Astrocyte (in vitro differentiated cells and primary cell): ENCODE results near the gene CAMK1D. TPM values are rescaled to one million over a fixed set of nuclear protein-coding genes. Genes with fewer than 3 reads are reported as not detected.

ENCODE experiments used
- DNase-seq: peaks from one replicate; pipeline ENCODE4 v3.0.0-alpha.2; 2010; ENCODE audit warnings: low read depth
- FAIRE-seq: peaks from 2 replicates; lab custom pipeline; 2011; peaks lifted over from hg19 to GRCh38; lab: Jason Lieb, UNC
- H2AFZ ChIP-seq: 2 replicates; pipeline ENCODE4 v1.6.0; 2012; ENCODE audit warnings: low read depth, low read length, inconsistent platforms
- H3K27ac ChIP-seq: 2 replicates; pipeline ENCODE4 v1.5.1; 2011; ENCODE audit warnings: low read depth, low read length, inconsistent platforms
- H3K27me3 ChIP-seq: 2 replicates; pipeline ENCODE4 v1.6.0; 2011; ENCODE audit warnings: low read length, inconsistent platforms; ENCODE audit not compliant: insufficient read depth
- H3K36me3 ChIP-seq: 2 replicates; pipeline ENCODE4 v1.5.1; 2011; ENCODE audit warnings: low read length, inconsistent platforms; ENCODE audit not compliant: insufficient read depth
- H3K4me1 ChIP-seq: 2 replicates; pipeline ENCODE4 v1.5.1; 2011; ENCODE audit warnings: low read length, inconsistent platforms; ENCODE audit not compliant: insufficient read depth
- H3K4me2 ChIP-seq: 2 replicates; pipeline ENCODE4 v1.6.0; 2012; ENCODE audit warnings: low read length, inconsistent platforms
- H3K4me3 ChIP-seq: 2 replicates; pipeline ENCODE4 v1.5.1; 2011; ENCODE audit warnings: low read depth, mild to moderate bottlenecking, low read length, inconsistent platforms; ENCODE audit not compliant: insufficient read depth
- H3K79me2 ChIP-seq: 2 replicates; pipeline ENCODE4 v1.6.0; 2012; ENCODE audit warnings: mild to moderate bottlenecking, low read length, inconsistent platforms; ENCODE audit not compliant: insufficient read depth
- H3K9ac ChIP-seq: 2 replicates; pipeline ENCODE4 v1.6.0; 2012; ENCODE audit warnings: mild to moderate bottlenecking, low read length, inconsistent platforms
- H3K9me3 ChIP-seq: 2 replicates; pipeline ENCODE4 v1.5.1; 2012; ENCODE audit warnings: low read depth, mild to moderate bottlenecking, low read length, inconsistent platforms; ENCODE audit not compliant: insufficient read depth
- H4K20me1 ChIP-seq: 2 replicates; pipeline ENCODE4 v1.6.0; 2012; ENCODE audit warnings: low read length, inconsistent platforms; ENCODE audit not compliant: insufficient read depth
- H3K27ac Mint-ChIP-seq: one replicate; pipeline ENCODE4 v1.8.0; 2021; ENCODE audit warnings: mild to moderate bottlenecking, mixed read lengths; ENCODE audit not compliant: unreplicated experiment
- H3K27me3 Mint-ChIP-seq: one replicate; pipeline ENCODE4 v1.8.0; 2021; ENCODE audit warnings: low read depth, mixed read lengths; ENCODE audit not compliant: unreplicated experiment
- H3K36me3 Mint-ChIP-seq: one replicate; pipeline ENCODE4 v1.8.0; 2021; ENCODE audit warnings: low read depth, mixed read lengths; ENCODE audit not compliant: unreplicated experiment
- H3K4me1 Mint-ChIP-seq: one replicate; pipeline ENCODE4 v1.8.0; 2021; ENCODE audit warnings: low read depth, mixed read lengths; ENCODE audit not compliant: unreplicated experiment
- H3K4me3 Mint-ChIP-seq: one replicate; pipeline ENCODE4 v1.8.0; 2021; ENCODE audit warnings: mild to moderate bottlenecking, moderate library complexity, mixed read lengths; ENCODE audit not compliant: unreplicated experiment
- H3K9me3 Mint-ChIP-seq: one replicate; pipeline ENCODE4 v1.8.0; 2021; ENCODE audit warnings: mild to moderate bottlenecking, mixed read lengths; ENCODE audit not compliant: unreplicated experiment
- CTCF ChIP-seq: IDR thresholded peaks from 2 replicates; pipeline ENCODE4 v1.5.1; 2011; ENCODE audit warnings: low read depth, mild to moderate bottlenecking, inconsistent platforms, low read length, moderate library complexity; ENCODE audit not compliant: insufficient read depth
- EZH2 ChIP-seq: IDR thresholded peaks from 2 replicates; pipeline ENCODE4 v1.6.1; 2012; ENCODE audit warnings: mild to moderate bottlenecking, low read length, inconsistent platforms; ENCODE audit not compliant: insufficient read depth
- total RNA-seq: library from RNA; stranded (reverse); gene quantifications from 2 replicates; pipeline ENCODE4 v1.2.1, GENCODE V29; 2021

Gene CAMK1D
- total RNA-seq, 1 donor from 2014 or later: 23.6 TPM

DNA sequence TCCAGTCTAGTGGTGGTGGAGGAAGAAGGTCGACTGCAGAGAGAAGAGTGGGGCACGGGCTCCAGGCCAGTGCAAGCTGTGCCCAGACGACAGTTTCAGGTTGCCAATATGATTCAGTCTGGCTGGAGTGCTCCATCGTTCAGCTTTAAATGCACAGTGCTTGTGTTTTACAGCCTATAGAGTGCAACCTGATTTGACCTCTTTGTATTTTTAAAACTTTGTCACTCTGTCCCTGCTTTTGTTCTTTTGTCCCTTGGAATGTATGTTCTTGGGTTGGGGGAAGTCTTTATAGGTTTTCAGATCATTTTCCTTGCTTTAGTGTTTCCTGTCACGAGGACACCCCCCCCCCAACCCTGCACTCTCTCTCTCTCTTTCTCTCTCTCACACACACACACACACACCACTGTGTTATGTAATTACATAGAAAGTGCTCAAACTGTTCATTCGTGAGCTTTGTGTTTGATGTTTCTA lies 198.0 kb downstream of the CAMK1D start:
- H3K27ac Mint-ChIP-seq: no peak overlapping the region
- Histone ChIP-seq H3K79me2 (peaks cover 15% of the 10 kb centered on the region), H3K27me3 (no peaks in the 10 kb centered on the region), H3K36me3 (no peaks in the 10 kb centered on the region), H3K9ac (no peak overlapping the region), H3K27ac (no peak overlapping the region), H4K20me1 (peaks cover 41% of the 10 kb centered on the region), H3K4me2 (no peak overlapping the region), H3K4me1 (no peaks in the 10 kb centered on the region), H3K9me3 (no peaks in the 10 kb centered on the region), H2AFZ (no peak overlapping the region), H3K4me3 (no peak overlapping the region)
- H3K27me3 Mint-ChIP-seq: no peaks in the 10 kb centered on the region
- no peak overlapping the region for H3K4me3 Mint-ChIP-seq
- TF ChIP-seq EZH2 (no peak), CTCF (no peak)
- H3K36me3 Mint-ChIP-seq: peaks cover 5% of the 10 kb centered on the region
- H3K4me1 Mint-ChIP-seq: no peaks in the 10 kb centered on the region
- DNase-seq (no peak), FAIRE-seq (no peak)
- H3K9me3 Mint-ChIP-seq: peaks cover 11% of the 10 kb centered on the region

DNA sequence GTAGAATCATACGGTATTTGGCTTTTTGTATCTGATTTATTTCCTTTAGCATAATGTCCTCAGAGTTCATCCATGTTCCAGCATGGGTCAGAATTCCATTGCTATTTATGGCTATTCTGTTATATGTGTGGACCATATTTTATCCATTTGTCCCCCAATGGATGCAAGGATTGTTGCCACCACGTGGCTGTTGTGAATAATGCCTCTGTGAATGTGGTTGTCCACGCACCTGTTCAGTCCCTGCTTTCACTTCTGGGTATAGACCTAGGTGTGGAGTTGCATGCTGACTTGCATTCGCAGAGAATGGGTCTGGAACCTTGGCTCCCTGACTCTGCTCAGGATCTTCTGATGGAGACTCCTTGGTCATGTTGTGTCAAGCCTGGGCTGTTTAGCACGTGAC lies 199.9 kb downstream of the CAMK1D start:
- Histone ChIP-seq H3K36me3 (no peaks in the 10 kb centered on the region), H2AFZ (no peak overlapping the region), H3K4me2 (no peak overlapping the region), H3K4me1 (no peaks in the 10 kb centered on the region), H3K79me2 (peaks cover 15% of the 10 kb centered on the region), H3K9ac (no peak overlapping the region), H3K27me3 (no peaks in the 10 kb centered on the region), H4K20me1 (peaks cover 41% of the 10 kb centered on the region), H3K27ac (no peak overlapping the region), H3K9me3 (no peaks in the 10 kb centered on the region), H3K4me3 (no peak overlapping the region)
- peaks cover 11% of the 10 kb centered on the region for H3K9me3 Mint-ChIP-seq
- peaks cover 9% of the 10 kb centered on the region for H3K36me3 Mint-ChIP-seq
- DNase-seq: no peak
- H3K27ac Mint-ChIP-seq: no peak overlapping the region
- no peak overlapping the region for H3K4me3 Mint-ChIP-seq
- H3K4me1 Mint-ChIP-seq: no peaks in the 10 kb centered on the region
- TF ChIP-seq CTCF: no peak
- TF ChIP-seq EZH2: no peak
- no peak for FAIRE-seq
- H3K27me3 Mint-ChIP-seq: no peaks in the 10 kb centered on the region

- no peak overlapping the region for H2AFZ ChIP-seq
- H3K27ac ChIP-seq: no peak overlapping the region
- H3K4me2 ChIP-seq: no peak overlapping the region
- DNase-seq (no peak), FAIRE-seq (no peak)
- no peak overlapping the region for H3K4me3 Mint-ChIP-seq
- peaks cover 43% of the 10 kb centered on the region for H4K20me1 ChIP-seq
- no peak overlapping the region for H3K4me3 ChIP-seq
- peaks cover 16% of the 10 kb centered on the region for H3K36me3 Mint-ChIP-seq
- H3K27me3 Mint-ChIP-seq: no peaks in the 10 kb centered on the region
- H3K4me1 ChIP-seq: no peaks in the 10 kb centered on the region
- peaks cover 8% of the 10 kb centered on the region for H3K9me3 Mint-ChIP-seq
- TF ChIP-seq EZH2 (no peak), CTCF (no peak)
- peaks cover 15% of the 10 kb centered on the region for H3K79me2 ChIP-seq
- no peaks in the 10 kb centered on the region for H3K27me3 ChIP-seq
- H3K27ac Mint-ChIP-seq: no peak overlapping the region
- H3K9ac ChIP-seq: no peak overlapping the region
- H3K36me3 ChIP-seq: no peaks in the 10 kb centered on the region
- no peaks in the 10 kb centered on the region for H3K9me3 ChIP-seq
- H3K4me1 Mint-ChIP-seq: no peaks in the 10 kb centered on the region
These were observed 201.6 kb downstream of the CAMK1D start for GRCh38 chr10:12550994-12551393.
